Endothelial cell of umbilical vein (primary cell): ENCODE measurements around the gene PCGF6. TPM values are rescaled to one million over a fixed set of nuclear protein-coding genes. Genes with fewer than 3 reads are reported as not detected.

ENCODE experiments used
- BruUV-seq: library from RNA; stranded (reverse); fragments of 400-500 nt; replicated peaks from 2 replicates; lab custom pipeline; 2021; lab: Mats Ljungman, UMichigan
- CTCF ChIA-PET: fragments of 300-600, 350-600 bp; sonication (Branson Sonifier 250); formaldehyde crosslinking; loops from one replicate; lab custom pipeline; 2021; ENCODE audit warnings: antibody characterized with exemption, inconsistent platforms; lab: Charles Lee
- POLR2A ChIA-PET: fragments of 300-600, 350-600 bp; sonication (Branson Sonifier 250); formaldehyde crosslinking; loops from one replicate; lab custom pipeline; 2021; ENCODE audit warnings: antibody characterized with exemption, inconsistent platforms; lab: Charles Lee
- DNase-seq: peaks from one replicate; pipeline ENCODE4 v3.0.0-alpha.2; 2011; ENCODE audit warnings: low read depth, low spot score
- FAIRE-seq: peaks from 2 replicates; lab custom pipeline; 2011; peaks lifted over from hg19 to GRCh38; lab: Jason Lieb, UNC
- H2AFZ ChIP-seq: 2 replicates; pipeline ENCODE4 v1.6.0; 2012; ENCODE audit warnings: low read depth, low read length, control low read depth, inconsistent platforms
- H3K27ac ChIP-seq: 2 replicates; pipeline ENCODE4 v1.5.1; 2011; ENCODE audit warnings: low read depth, mild to moderate bottlenecking, control low read depth, low read length, moderate library complexity; ENCODE audit not compliant: insufficient read depth
- H3K27me3 ChIP-seq, 2 experiments: 2 replicates each; pipeline versions ENCODE4 v1.6.0 to v1.6.1; 2011; ENCODE audit warnings: low read length in 2 of 2, mixed read lengths in 1 of 2; ENCODE audit not compliant: control insufficient read depth in 2 of 2, insufficient read depth in 2 of 2
- H3K36me3 ChIP-seq, 2 experiments: 2 replicates in 1 of 2; 3 replicates in 1 of 2; pipeline ENCODE4 v1.5.1; 2011; ENCODE audit warnings: low read length in 2 of 2, mild to moderate bottlenecking in 1 of 2, moderate library complexity in 1 of 2; ENCODE audit not compliant: control insufficient read depth in 2 of 2, insufficient read depth in 2 of 2; ENCODE audit errors: extremely low read depth in 1 of 2
- H3K4me1 ChIP-seq: 3 replicates; pipeline ENCODE4 v1.5.1; 2011; ENCODE audit warnings: mild to moderate bottlenecking, low read length; ENCODE audit not compliant: control insufficient read depth, insufficient read depth; ENCODE audit errors: extremely low read depth
- H3K4me2 ChIP-seq: 2 replicates; pipeline ENCODE4 v1.6.1; 2011; ENCODE audit warnings: low read length, control low read depth, mixed read lengths; ENCODE audit not compliant: insufficient read depth
- H3K4me3 ChIP-seq, 3 experiments: fragments of 200-600 bp in 1 of 3; sonication (generic), shearing (Covaris generic) in 1 of 3; replicated peaks in 1 of 3; 2 replicates each; pipeline ENCODE4 v1.5.1; 2011 to 2016; ENCODE audit warnings: control low read depth in 3 of 3, low read length in 3 of 3, mild to moderate bottlenecking in 2 of 3, inconsistent platforms in 1 of 3, low read depth in 1 of 3, moderate library complexity in 1 of 3; ENCODE audit not compliant: insufficient read depth in 1 of 3
- H3K79me2 ChIP-seq: 2 replicates; pipeline ENCODE4 v1.6.0; 2012; ENCODE audit warnings: low read length, inconsistent platforms; ENCODE audit not compliant: control insufficient read depth, insufficient read depth
- H3K9ac ChIP-seq: replicated peaks from 2 replicates; pipeline ENCODE3; 2011; ENCODE audit warnings: low read length, control low read depth; ENCODE audit not compliant: insufficient read depth; ENCODE audit errors: extremely low read depth
- H3K9me1 ChIP-seq: replicated peaks from 3 replicates; pipeline ENCODE4 v1.6.0; 2011; ENCODE audit warnings: mild to moderate bottlenecking, low read length; ENCODE audit not compliant: control insufficient read depth, insufficient read depth; ENCODE audit errors: extremely low read depth
- H3K9me3 ChIP-seq: replicated peaks from 2 replicates; pipeline ENCODE4 v1.5.1; 2012; ENCODE audit warnings: low read length, inconsistent platforms; ENCODE audit not compliant: control insufficient read depth, insufficient read depth
- H4K20me1 ChIP-seq: replicated peaks from 2 replicates; pipeline ENCODE3; 2011; ENCODE audit warnings: mild to moderate bottlenecking, low read length; ENCODE audit not compliant: control insufficient read depth, insufficient read depth; ENCODE audit errors: extremely low read depth
- FOS ChIP-seq: IDR thresholded peaks from 2 replicates; pipeline ENCODE4 v1.6.1; 2011; ENCODE audit warnings: mild to moderate bottlenecking, low read length, moderate library complexity, borderline replicate concordance; ENCODE audit not compliant: insufficient read depth
- GATA2 ChIP-seq: IDR thresholded peaks from 2 replicates; pipeline ENCODE4 v1.7.0; 2011; ENCODE audit warnings: low read depth, mild to moderate bottlenecking, moderate library complexity, mixed read lengths, low read length; ENCODE audit not compliant: insufficient read length, insufficient read depth
- JUN ChIP-seq: IDR thresholded peaks from 2 replicates; pipeline ENCODE4 v1.6.1; 2011; ENCODE audit warnings: borderline replicate concordance, low read depth; ENCODE audit not compliant: insufficient read length, insufficient read depth
- MYC ChIP-seq: IDR thresholded peaks from one replicate; pipeline ENCODE4 v1.6.1; 2011; ENCODE audit warnings: mild to moderate bottlenecking, low read depth, low read length
- POLR2AphosphoS5 ChIP-seq: IDR thresholded peaks from 2 replicates; pipeline ENCODE4 v1.6.1; 2012; ENCODE audit warnings: low read depth, mild to moderate bottlenecking, control low read depth, low read length, moderate library complexity; ENCODE audit not compliant: insufficient read depth
- dilution Hi-C: fragments of 300-500 bp; cut with MboI; formaldehyde crosslinking; loops from one replicate; pipeline ENCODE4 v1.15.0; 2019; ENCODE audit warnings: low sequenced_read_pairs; ENCODE audit not compliant: extremely low pct_ligation_motif_present
- intact Hi-C: fragments of 100-400 bp; cut with micrococcal nuclease; formaldehyde crosslinking; loops from one replicate; pipeline ENCODE4 v1.10.0; 2022
- polyA plus RNA-seq, 4 experiments: library from polyadenylated mRNA; depleted of rRNA in 3 of 4; stranded (reverse) in 3 of 4; unstranded in 1 of 4; fragments of >200 nt; gene quantifications; 2 replicates each; pipeline versions ENCODE4 v1.2.1 to v1.2.3, GENCODE V29; 2011 to 2012; ENCODE audit warnings: missing spikeins in 1 of 4
- total RNA-seq: library from RNA; stranded (reverse); gene quantifications from 2 replicates; pipeline ENCODE4 v1.2.3, GENCODE V29; 2021
- TF ChIP-seq, protein P1 (sequence below): IDR thresholded peaks from 2 replicates; pipeline ENCODE4 v1.6.1; 2011; ENCODE audit not compliant: insufficient read depth, insufficient read length
- TF ChIP-seq, protein P2 (sequence below), 2 donors: IDR thresholded peaks; 1 replicate in 1 of 2; 2 replicates in 1 of 2; pipeline ENCODE4 v1.5.1; 2011; ENCODE audit warnings: low read length in 2 of 2, mild to moderate bottlenecking in 2 of 2, moderate library complexity in 2 of 2, control low read depth in 1 of 2, inconsistent platforms in 1 of 2, low read depth in 1 of 2; ENCODE audit not compliant: insufficient read depth in 1 of 2; ENCODE audit errors: extremely low read depth in 1 of 2

The PCGF6 gene
- total and polyA plus RNA-seq, 2 donors (not counting 3 experiments of a cell fraction or from before 2014, with no cell fraction given), result 3.8 to 11.3 TPM

DNA sequence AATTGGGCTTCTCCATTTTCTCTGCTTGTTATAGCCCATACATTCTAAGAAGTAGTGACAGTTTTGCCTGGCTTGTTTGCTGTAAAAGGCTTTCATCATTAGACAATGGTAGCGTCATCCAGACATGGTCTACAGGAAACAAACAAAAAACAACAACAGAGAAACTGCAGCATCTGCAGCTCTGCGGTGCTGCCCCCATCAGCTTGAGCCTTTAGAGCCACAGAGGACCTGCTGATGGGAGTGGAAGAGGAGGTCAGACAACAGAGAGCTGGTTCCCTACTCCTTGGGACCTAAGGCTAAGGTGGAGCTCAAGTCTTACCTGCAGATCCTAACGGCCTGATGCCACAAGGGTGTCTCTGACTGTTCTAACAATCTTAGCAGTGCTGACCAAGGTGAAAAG lies 70.9 kb downstream of the PCGF6 start:
- Histone ChIP-seq H3K9me1 (no peaks in the 10 kb centered on the region), H3K36me3 (no peaks in the 10 kb centered on the region), H3K79me2 (no peaks in the 10 kb centered on the region), H3K4me2 (no peak overlapping the region), H2AFZ (no peak overlapping the region), H3K27ac (no peak overlapping the region), H3K4me3 (no peak overlapping the region), H4K20me1 (no peaks in the 10 kb centered on the region), H3K4me1 (peaks cover 2% of the 10 kb centered on the region), H3K9me3 (no peaks in the 10 kb centered on the region), H3K9ac (no peak overlapping the region), H3K27me3 (peaks cover 36 to 47% of the 10 kb centered on the region in 2 experiments)
- BruUV-seq, result no TSS peak
- dilution Hi-C loops (no loop called here), intact Hi-C loops (no loop called here)
- ChIA-PET CTCF (no interaction called here), POLR2A (no interaction called here)
- FAIRE-seq, result no peak
- TF ChIP-seq FOS, result no peak
- TF ChIP-seq MYC, result no peak
- TF ChIP-seq JUN, result no peak
- no peak for TF ChIP-seq GATA2
- TF ChIP-seq, protein P1, sequence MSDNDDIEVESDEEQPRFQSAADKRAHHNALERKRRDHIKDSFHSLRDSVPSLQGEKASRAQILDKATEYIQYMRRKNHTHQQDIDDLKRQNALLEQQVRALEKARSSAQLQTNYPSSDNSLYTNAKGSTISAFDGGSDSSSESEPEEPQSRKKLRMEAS, result no peak
- TF ChIP-seq, protein P2, sequence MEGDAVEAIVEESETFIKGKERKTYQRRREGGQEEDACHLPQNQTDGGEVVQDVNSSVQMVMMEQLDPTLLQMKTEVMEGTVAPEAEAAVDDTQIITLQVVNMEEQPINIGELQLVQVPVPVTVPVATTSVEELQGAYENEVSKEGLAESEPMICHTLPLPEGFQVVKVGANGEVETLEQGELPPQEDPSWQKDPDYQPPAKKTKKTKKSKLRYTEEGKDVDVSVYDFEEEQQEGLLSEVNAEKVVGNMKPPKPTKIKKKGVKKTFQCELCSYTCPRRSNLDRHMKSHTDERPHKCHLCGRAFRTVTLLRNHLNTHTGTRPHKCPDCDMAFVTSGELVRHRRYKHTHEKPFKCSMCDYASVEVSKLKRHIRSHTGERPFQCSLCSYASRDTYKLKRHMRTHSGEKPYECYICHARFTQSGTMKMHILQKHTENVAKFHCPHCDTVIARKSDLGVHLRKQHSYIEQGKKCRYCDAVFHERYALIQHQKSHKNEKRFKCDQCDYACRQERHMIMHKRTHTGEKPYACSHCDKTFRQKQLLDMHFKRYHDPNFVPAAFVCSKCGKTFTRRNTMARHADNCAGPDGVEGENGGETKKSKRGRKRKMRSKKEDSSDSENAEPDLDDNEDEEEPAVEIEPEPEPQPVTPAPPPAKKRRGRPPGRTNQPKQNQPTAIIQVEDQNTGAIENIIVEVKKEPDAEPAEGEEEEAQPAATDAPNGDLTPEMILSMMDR (IDR thresholded peaks at IDR 0.05; ENCODE audit: extremely low read depth in 1 of 2, insufficient read depth in 1 of 2, low read depth in 1 of 2, low read length in 2 of 2), result no peak
- TF ChIP-seq POLR2AphosphoS5, result no peak
- no peak for DNase-seq
